Measurements from ENCODE around the gene VRK1.

VRK1 gene

DNA sequence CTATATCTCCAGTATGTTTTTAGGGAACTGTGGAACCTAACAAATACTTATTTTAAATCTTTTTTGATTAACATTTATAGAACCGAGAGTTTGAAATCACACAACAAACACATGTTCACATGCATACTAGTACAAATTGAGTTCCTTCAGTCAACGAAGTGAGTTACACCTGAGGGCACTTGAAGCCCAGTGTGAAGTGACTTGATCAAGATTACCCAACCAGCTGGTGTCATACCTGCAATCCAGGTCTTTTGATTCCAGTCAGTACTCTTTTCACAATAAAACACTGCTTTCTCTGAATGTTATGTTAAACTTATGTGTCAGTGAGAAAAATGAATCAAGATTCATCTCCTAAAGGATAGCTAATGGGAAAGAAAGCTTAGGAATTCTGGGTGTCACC, 35.2 kb downstream of the VRK1 start:
- Histone ChIP-seq H3K27me3 (replicated peaks; ENCODE audit: control insufficient read depth, insufficient read depth, low read length) (no peaks in the 10 kb centered on the region), H3K36me3 (ENCODE audit: control insufficient read depth, insufficient read depth, low read length) (peaks cover 2% of the 10 kb centered on the region), H3K4me3 (replicated peaks; ENCODE audit: low read depth, low read length) (no peak overlapping the region)
- no peak for DNase-seq (ENCODE audit: extremely low read depth, insufficient read length)
- TF ChIP-seq, protein P1, sequence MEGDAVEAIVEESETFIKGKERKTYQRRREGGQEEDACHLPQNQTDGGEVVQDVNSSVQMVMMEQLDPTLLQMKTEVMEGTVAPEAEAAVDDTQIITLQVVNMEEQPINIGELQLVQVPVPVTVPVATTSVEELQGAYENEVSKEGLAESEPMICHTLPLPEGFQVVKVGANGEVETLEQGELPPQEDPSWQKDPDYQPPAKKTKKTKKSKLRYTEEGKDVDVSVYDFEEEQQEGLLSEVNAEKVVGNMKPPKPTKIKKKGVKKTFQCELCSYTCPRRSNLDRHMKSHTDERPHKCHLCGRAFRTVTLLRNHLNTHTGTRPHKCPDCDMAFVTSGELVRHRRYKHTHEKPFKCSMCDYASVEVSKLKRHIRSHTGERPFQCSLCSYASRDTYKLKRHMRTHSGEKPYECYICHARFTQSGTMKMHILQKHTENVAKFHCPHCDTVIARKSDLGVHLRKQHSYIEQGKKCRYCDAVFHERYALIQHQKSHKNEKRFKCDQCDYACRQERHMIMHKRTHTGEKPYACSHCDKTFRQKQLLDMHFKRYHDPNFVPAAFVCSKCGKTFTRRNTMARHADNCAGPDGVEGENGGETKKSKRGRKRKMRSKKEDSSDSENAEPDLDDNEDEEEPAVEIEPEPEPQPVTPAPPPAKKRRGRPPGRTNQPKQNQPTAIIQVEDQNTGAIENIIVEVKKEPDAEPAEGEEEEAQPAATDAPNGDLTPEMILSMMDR (IDR thresholded peaks at IDR 0.05; ENCODE audit: insufficient read depth, low read length, poor library complexity, severe bottlenecking) = no peak

DNA sequence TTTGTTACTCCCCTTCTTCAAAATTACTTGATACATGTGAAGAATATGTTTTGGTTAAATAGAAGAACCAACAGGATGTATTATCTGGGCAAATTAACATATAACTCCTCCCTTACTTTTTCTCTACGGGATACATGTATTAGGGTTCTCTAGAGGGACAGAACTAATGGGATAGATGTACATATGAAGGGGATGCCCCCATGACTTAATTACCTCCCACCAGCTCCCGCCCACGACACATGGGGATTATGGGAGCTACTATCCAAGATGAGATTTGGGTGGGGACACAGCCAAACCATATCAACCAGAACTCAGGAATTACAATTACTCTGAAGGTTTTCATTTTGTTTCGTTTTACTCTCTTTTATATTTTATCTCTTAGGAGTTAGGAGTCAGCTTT, 41.3 kb downstream of the VRK1 start:
- no peaks in the 10 kb centered on the region for H3K27me3 ChIP-seq (replicated peaks; ENCODE audit: control insufficient read depth, insufficient read depth, low read length)
- H3K36me3 ChIP-seq (ENCODE audit: control insufficient read depth, insufficient read depth, low read length) = peaks cover 2% of the 10 kb centered on the region
- no peak for DNase-seq (ENCODE audit: extremely low read depth, insufficient read length)
- TF ChIP-seq, protein P1 (IDR thresholded peaks at IDR 0.05; ENCODE audit: insufficient read depth, low read length, poor library complexity, severe bottlenecking) = no peak
- no peak overlapping the region for H3K4me3 ChIP-seq (replicated peaks; ENCODE audit: low read depth, low read length)

DNA sequence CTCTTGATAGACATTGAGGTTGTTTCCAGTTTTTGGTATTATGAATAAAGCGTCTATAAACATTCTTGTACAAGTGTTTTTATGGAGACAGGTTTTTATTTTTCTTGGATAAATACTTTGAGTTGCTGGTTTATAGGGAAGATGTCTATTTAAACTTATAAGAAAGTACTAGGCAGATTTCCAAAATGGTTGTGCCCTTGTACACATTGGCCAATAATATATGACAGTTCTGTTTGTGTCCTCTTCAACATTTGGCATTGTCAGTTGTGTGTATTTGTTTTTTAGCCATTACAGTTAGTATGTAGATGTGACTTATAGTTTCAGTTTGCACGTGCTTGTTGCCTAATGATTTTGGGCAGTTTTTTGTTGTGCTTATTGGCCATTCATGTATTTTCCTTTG, 42.1 kb downstream of the VRK1 start:
- Histone ChIP-seq H3K27me3 (replicated peaks; ENCODE audit: control insufficient read depth, insufficient read depth, low read length) (no peaks in the 10 kb centered on the region), H3K4me3 (replicated peaks; ENCODE audit: low read depth, low read length) (no peak overlapping the region), H3K36me3 (ENCODE audit: control insufficient read depth, insufficient read depth, low read length) (peaks cover 2% of the 10 kb centered on the region)
- TF ChIP-seq, protein P1 (IDR thresholded peaks at IDR 0.05; ENCODE audit: insufficient read depth, low read length, poor library complexity, severe bottlenecking) = no peak
- DNase-seq (ENCODE audit: extremely low read depth, insufficient read length) = no peak

DNA sequence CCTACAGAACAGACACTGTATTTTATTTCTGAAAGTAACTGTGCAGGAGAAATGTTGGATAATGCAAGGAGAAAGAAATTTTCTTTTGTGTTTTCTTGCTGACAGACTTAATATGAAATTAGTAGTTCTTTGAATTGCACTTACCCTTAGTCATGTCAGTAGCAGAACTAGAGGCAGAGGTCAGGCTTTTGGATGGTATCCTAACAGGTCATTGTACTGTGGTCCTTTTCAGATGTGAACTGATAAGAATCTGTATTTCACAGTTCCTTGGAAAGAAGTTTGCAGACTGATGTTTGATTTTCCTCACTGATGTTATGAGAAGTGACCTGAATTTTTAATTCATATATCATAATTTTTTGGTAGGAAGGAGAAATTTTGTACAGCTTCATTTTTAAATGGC, 46.0 kb downstream of the VRK1 start:
- no peak for DNase-seq (ENCODE audit: extremely low read depth, insufficient read length)
- H3K27me3 ChIP-seq (replicated peaks; ENCODE audit: control insufficient read depth, insufficient read depth, low read length) = no peaks in the 10 kb centered on the region
- H3K4me3 ChIP-seq (replicated peaks; ENCODE audit: low read depth, low read length) = no peak overlapping the region
- TF ChIP-seq, protein P1 (IDR thresholded peaks at IDR 0.05; ENCODE audit: insufficient read depth, low read length, poor library complexity, severe bottlenecking) = no peak
- H3K36me3 ChIP-seq (ENCODE audit: control insufficient read depth, insufficient read depth, low read length) = no peaks in the 10 kb centered on the region; the same call in none of the 2 replicates

DNA sequence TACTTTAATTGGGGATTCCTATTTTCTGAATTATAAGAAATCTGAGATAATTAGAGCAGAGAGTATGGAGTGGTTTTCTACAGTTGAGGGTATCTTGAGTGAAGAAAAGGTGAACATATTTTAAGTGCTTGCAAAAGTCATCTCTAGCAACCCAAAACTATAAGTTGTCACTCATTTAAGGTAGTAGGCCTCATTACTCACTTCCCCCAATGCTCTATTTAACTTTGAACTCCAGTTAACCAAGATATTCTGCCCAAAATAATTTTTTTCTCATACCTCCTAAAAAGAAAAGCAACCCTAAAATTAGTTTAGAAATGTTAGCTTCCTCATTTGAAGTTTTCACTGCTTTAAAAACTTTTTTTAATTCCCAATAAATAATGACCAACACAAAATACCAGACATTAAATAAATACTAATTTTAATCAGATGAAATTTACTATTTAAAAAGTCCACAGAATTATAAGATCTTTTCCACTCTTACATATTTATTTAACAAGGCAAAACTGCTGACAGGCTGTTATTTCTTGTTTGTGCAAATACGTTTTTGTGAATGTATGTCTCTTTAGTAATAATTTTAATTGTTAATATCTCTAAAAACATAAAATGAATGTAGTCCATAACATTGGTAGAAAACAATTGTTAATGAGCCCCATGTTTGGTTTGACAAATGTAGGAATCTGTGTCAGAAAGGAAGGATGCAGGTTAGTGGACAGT, 47.8 kb downstream of the VRK1 start:
- DNase-seq (ENCODE audit: extremely low read depth, insufficient read length) = no peak
- no peaks in the 10 kb centered on the region; the same call in none of the 2 replicates for H3K36me3 ChIP-seq (ENCODE audit: control insufficient read depth, insufficient read depth, low read length)
- TF ChIP-seq, protein P1 (IDR thresholded peaks at IDR 0.05; ENCODE audit: insufficient read depth, low read length, poor library complexity, severe bottlenecking) = no peak
- H3K4me3 ChIP-seq (replicated peaks; ENCODE audit: low read depth, low read length) = no peak overlapping the region
- no peaks in the 10 kb centered on the region for H3K27me3 ChIP-seq (replicated peaks; ENCODE audit: control insufficient read depth, insufficient read depth, low read length)
